Measurements from ENCODE around the gene ALAS2. TPM values are rescaled to one million over a fixed set of nuclear protein-coding genes. Genes with fewer than 3 reads are reported as not detected.

ALAS2 gene
- total and polyA plus RNA-seq, 2 of the 8 experiments (the other 6 are each of a cell fraction or from before 2014, with no cell fraction given) = 0.27 to 0.32 TPM

- Histone ChIP-seq H4K5ac (ENCODE audit: insufficient read length, low read depth, low read length) (no peak overlapping the region), H4K8ac (ENCODE audit: extremely low read depth, insufficient read depth, low read length) (no peak overlapping the region), H3K27me3 (replicated peaks in 1 of 4; ENCODE audit: control insufficient read depth in 3 of 4, extremely low read depth in 1 of 4, insufficient read depth in 3 of 4, low read length in 3 of 4) (no peaks in the 10 kb centered on the region), H3K23ac (ENCODE audit: insufficient read length) (no peak overlapping the region), H3K9me3 (ENCODE audit: insufficient read depth in 2 of 2, low read depth in 1 of 2, low read length in 1 of 2) (no peaks in the 10 kb centered on the region; a peak in 1 of 4 replicates), H3K27ac (ENCODE audit: low read depth, low read length) (no peak overlapping the region), H4K91ac (replicated peaks; ENCODE audit: insufficient read length, low read length) (no peak overlapping the region), H2AFZ (ENCODE audit: low read length) (no peak overlapping the region), H3K4me3 (ENCODE audit: extremely low read depth in 1 of 4, insufficient read depth in 2 of 4, low read depth in 3 of 4, low read length in 4 of 4) (no peak overlapping the region), H3K18ac (ENCODE audit: extremely low read depth, low read length) (no peak overlapping the region), H2BK5ac (ENCODE audit: low read depth, low read length) (no peak overlapping the region), H2BK15ac (ENCODE audit: low read length) (no peak overlapping the region), H3K23me2 (ENCODE audit: low read depth, low read length) (no peaks in the 10 kb centered on the region), H3K56ac (replicated peaks; ENCODE audit: insufficient read length, low read depth, low read length) (no peak overlapping the region), H3K4ac (replicated peaks; ENCODE audit: insufficient read length, low read depth, low read length) (no peak overlapping the region), H3K4me2 (ENCODE audit: insufficient read depth in 1 of 2, low read depth in 2 of 2, low read length in 2 of 2) (no peak overlapping the region), H2BK12ac (ENCODE audit: low read depth, low read length) (no peak overlapping the region), H3K4me1 (replicated peaks in 1 of 4; ENCODE audit: control insufficient read depth in 3 of 4, insufficient read depth in 4 of 4, low read length in 3 of 4) (peaks cover 0 to 3% (median 0%) of the 10 kb centered on the region in 4 experiments; a peak in 1 of 7 replicates), H3K36me3 (ENCODE audit: control insufficient read depth in 2 of 4, insufficient read depth in 4 of 4, low read length in 3 of 4) (no peaks in the 10 kb centered on the region), H3K79me2 (ENCODE audit: control insufficient read depth in 1 of 2, insufficient read depth in 2 of 2, low read length in 2 of 2) (no peaks in the 10 kb centered on the region), H3K79me1 (ENCODE audit: low read depth, low read length) (no peaks in the 10 kb centered on the region), H4K20me1 (replicated peaks in 1 of 2; ENCODE audit: control insufficient read depth in 1 of 2, insufficient read depth in 2 of 2, low read length in 2 of 2) (no peaks in the 10 kb centered on the region), H3K14ac (ENCODE audit: insufficient read length) (no peak overlapping the region), H3K9ac (replicated peaks in 1 of 4; ENCODE audit: extremely low read depth in 1 of 4, low read depth in 3 of 4, low read length in 3 of 4) (no peak overlapping the region), H2BK20ac (ENCODE audit: low read length) (no peak overlapping the region), H2AK5ac (ENCODE audit: low read depth, low read length) (no peak overlapping the region), H2BK120ac (replicated peaks; ENCODE audit: low read depth, low read length) (no peak overlapping the region)
- CTCF ChIA-PET (ENCODE audit: partially characterized antibody) = no interaction called here
- POLR2A ChIA-PET (ENCODE audit: partially characterized antibody) = no interaction called here
- FAIRE-seq = no peak
- DNase-seq (ENCODE audit: low read depth in 1 of 2, low spot score in 2 of 2) = no peak
- 92% methylated on average over 1 of the region's 2 CpGs; no CpG with 5 or more reads in 1 of the 2 experiments for WGBS, 2 experiments (ENCODE audit: extremely low coverage in 1 of 2, insufficient coverage in 1 of 2, insufficient read length in 1 of 2, insufficient replicate concordance in 2 of 2, low coverage in 1 of 2, low lambda C conversion rate in 2 of 2, missing lambda C conversion rate in 1 of 2)
- no peak for TF ChIP-seq PHF8 (conservative IDR thresholded peaks at IDR 0.05; ENCODE audit: low read depth, low read length)
- no peak for TF ChIP-seq ATF3 (IDR thresholded peaks at IDR 0.05; ENCODE audit: insufficient read depth, low read depth, low read length)
- no peak for TF ChIP-seq EP300 (IDR thresholded peaks at IDR 0.05; ENCODE audit: borderline replicate concordance in 1 of 2, low read depth in 2 of 2, low read length in 2 of 2)
- TF ChIP-seq RNF2 (IDR thresholded peaks at IDR 0.05; ENCODE audit: borderline replicate concordance, low read depth, low read length, missing control alignments, poor library complexity, severe bottlenecking) = no peak
- TF ChIP-seq MAFK (IDR thresholded peaks at IDR 0.05; ENCODE audit: low read depth, low read length) = no peak
- no peak for TF ChIP-seq KDM1A (IDR thresholded peaks at IDR 0.05; ENCODE audit: borderline replicate concordance, low read length)
- TF ChIP-seq E2F6 (IDR thresholded peaks at IDR 0.05) = no peak
- TF ChIP-seq SP2 (IDR thresholded peaks at IDR 0.05; ENCODE audit: low read length) = no peak
- TF ChIP-seq USF2 (IDR thresholded peaks at IDR 0.05; ENCODE audit: low read length) = no peak
- TF ChIP-seq ZNF274 (IDR thresholded peaks at IDR 0.05; ENCODE audit: borderline replicate concordance, extremely low read depth, low read length) = no peak
- TF ChIP-seq CREB1 (IDR thresholded peaks at IDR 0.05) = no peak
Observed at GRCh38 chrX:55033429-55033828, 2.7 kb upstream of the ALAS2 start.
